Right ventricle myocardium superior (tissue), 1 donor: ENCODE results near the gene DHDH. TPM values are rescaled to one million over a fixed set of nuclear protein-coding genes. Genes with fewer than 3 reads are reported as not detected.
A peak's percentile ranks its signal among the peaks of the same experiment; 100 is the strongest.

ENCODE experiments used
- ATAC-seq: fragments of 200-7000 bp; cut with Tn5 transposase; one replicate; pipeline ENCODE4 v1.9.1; 2020; ENCODE audit warnings: mild to moderate bottlenecking; ENCODE audit not compliant: poor library complexity
- DNase-seq: peaks from one replicate; pipeline ENCODE4 v3.0.0-alpha.2; 2020
- intact Hi-C: fragments of 100-400 bp; cut with DNase I; formaldehyde crosslinking; loops from one replicate; pipeline ENCODE4 v1.11.2; 2022
- total RNA-seq: library from RNA; stranded (reverse); fragmentation: NEBNext Ultra II Directional; extraction: Animal tissue kit (Norgen Biotek cat#: 25700); gene quantifications from one replicate; pipeline ENCODE4 v1.2.1, GENCODE V29; 2021
- donor health status: DM: no; HTN: yes; CAD: no; lungs with severe emphysema.

DHDH gene
- total RNA-seq, 1 donor from 2014 or later: not detected

GRCh38 chr19:48982280-48982679 is 48.8 kb downstream of the DHDH start:
- DNase-seq (no peak), ATAC-seq (no peak)
- intact Hi-C loops: no loop called here

DNA sequence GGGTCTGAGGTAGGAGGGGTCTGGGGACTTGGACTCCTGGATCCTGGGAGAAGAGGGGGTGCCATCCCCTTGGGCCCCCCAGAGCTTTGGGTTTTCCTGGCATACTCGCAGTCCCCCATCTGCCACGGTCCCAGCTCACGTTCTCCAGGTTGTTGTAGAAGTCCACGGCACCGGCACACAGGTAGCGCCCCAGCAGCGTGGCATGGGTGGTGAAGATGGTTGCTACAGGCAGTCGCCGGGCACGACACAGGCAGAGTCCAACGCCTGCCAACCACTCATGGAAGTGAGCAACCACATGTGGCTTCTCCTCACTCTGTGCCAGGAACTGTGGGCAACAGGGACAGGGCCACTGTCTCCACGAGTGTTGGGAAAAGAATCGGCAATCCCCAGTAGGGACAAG is 52.2 kb downstream of the DHDH start:
- no peak for ATAC-seq
- no peak for DNase-seq
- intact Hi-C loops: no loop called here

DNA sequence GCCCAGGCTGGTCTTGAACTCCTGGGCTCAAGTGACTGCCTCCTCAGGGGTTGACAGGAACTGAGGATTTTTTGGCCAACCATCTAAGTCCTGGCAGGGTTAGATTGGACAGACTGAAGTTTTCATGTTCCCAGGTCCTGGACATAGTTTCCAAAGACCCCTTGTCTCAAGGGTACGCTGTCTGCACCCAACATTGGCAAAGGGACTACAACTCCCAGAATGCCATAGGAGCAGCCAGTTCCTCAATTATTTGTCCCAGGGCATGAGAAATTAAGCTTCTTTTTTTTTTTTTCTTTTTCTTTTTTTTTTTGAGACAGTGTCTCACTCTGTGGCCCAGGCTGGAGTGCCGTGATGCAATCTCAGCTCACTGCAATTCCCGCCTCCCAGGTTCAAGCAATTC is 52.7 kb downstream of the DHDH start:
- no peak for DNase-seq
- ATAC-seq: no peak
- intact Hi-C loops: no loop called here

- ATAC-seq (no peak), DNase-seq (no peak)
- intact Hi-C loops: no loop called here
Measured at GRCh38 chr19:48987323-48987722, 53.8 kb downstream of the DHDH start.

- DNase-seq (no peak), ATAC-seq (no peak)
- intact Hi-C loops: no loop called here
Measured at GRCh38 chr19:48988286-48988685, 54.8 kb downstream of the DHDH start.

GRCh38 chr19:48988860-48989259 is 55.4 kb downstream of the DHDH start:
- DNase-seq: no peak
- intact Hi-C loops: no loop called here
- no peak for ATAC-seq

DNA sequence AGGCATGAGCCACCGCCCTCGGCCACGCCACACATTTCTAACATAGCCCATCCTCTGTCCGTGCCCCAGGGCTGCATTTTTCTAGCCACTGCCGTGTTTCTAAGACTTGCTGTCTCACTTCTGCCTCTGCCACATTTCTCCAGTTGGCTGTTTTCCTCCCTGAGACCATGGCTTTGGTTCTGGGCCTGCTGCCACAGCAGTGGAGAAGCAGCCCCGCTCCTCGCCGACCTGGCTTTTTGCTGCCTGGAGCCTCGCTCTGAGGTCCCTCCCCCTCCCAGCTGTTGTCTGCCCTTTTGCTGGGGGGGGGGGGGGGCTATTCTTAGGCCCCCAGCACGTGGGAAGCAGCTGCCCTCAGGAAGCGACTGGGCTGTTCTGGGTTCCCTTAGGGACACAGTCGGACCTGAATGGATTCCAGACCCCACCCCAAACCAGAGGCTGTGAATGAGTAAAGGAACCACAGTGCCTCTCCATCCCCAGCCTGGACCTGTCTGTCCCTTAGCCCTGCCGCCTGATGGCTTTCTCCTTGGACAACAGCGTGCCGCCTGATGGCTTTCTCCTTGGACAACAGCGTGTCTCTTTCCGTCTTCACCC is 56.3 kb downstream of the DHDH start:
- intact Hi-C loops: no loop called here
- ATAC-seq: peak; percentile 2

DNA sequence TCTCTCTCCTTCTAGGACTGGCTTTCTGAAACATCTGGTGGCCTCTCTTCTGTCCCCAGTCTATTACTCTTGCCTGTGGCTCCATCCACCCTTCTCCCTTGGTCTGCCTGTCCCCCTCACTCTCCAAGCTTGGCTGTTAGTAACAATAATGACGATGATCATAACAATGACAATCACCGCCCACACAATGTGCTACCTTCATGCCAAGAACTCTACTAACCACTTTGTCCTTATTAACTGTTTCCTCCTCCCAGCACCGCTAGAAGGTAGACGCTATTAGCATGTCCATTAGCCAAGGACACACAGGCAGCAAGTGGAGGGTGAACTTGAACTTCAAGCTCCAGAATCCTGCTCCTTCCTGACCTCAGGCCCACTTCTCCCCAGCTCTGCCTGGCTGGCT is 56.9 kb downstream of the DHDH start:
- DNase-seq (no peak), ATAC-seq (no peak)
- intact Hi-C loops: no loop called here

More for the DNA sequence above, 56.3 kb downstream of the DHDH start:
- DNase-seq: peak; percentile 62

GRCh38 chr19:48991011-48991609 is 57.6 kb downstream of the DHDH start:
- intact Hi-C loops: no loop called here
- no peak for ATAC-seq

DNA sequence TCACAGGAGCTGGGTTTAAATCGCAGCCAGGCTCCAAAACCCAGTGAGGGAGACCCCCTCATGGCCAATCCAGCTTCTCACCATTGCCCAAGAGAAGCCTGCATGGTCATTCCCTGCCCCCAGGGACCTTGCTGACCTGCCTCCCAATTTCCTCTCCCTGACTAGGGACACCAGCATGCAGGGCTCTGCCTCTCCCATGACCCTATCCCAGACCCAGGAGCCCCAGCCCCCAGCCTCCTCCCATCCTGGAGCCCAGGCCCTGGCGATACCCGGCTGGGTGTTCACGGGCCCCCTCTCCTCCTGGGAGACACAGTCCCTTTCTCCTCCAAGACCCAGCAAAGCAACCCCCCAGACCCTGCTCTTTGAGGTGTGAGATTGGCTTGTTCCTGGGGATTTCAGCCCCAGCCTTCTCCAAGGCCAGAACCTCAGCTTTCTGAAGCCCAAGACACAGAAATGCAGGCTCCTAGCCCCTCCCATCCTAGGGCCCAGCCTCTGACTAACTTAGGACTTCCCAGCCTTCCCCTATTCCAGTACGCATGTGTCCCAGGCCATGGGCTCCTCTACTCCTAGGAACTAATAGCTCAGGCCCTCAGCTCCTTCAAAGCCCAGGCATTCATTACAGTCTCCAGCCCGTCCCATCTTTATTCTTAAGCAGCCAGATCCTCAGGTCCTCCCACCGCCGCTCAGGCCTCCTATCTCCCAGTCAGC is 58.5 kb downstream of the DHDH start:
- DNase-seq: peak; percentile 69
- intact Hi-C loops: no loop called here
- ATAC-seq: peak; percentile 56

More at GRCh38 chr19:48991011-48991609, 57.6 kb downstream of the DHDH start:
- DNase-seq: no peak

- peak; percentile 4 for ATAC-seq
- intact Hi-C loops: no loop called here
- DNase-seq: no peak
Measured at GRCh38 chr19:48992581-48993174, 59.2 kb downstream of the DHDH start.

DNA sequence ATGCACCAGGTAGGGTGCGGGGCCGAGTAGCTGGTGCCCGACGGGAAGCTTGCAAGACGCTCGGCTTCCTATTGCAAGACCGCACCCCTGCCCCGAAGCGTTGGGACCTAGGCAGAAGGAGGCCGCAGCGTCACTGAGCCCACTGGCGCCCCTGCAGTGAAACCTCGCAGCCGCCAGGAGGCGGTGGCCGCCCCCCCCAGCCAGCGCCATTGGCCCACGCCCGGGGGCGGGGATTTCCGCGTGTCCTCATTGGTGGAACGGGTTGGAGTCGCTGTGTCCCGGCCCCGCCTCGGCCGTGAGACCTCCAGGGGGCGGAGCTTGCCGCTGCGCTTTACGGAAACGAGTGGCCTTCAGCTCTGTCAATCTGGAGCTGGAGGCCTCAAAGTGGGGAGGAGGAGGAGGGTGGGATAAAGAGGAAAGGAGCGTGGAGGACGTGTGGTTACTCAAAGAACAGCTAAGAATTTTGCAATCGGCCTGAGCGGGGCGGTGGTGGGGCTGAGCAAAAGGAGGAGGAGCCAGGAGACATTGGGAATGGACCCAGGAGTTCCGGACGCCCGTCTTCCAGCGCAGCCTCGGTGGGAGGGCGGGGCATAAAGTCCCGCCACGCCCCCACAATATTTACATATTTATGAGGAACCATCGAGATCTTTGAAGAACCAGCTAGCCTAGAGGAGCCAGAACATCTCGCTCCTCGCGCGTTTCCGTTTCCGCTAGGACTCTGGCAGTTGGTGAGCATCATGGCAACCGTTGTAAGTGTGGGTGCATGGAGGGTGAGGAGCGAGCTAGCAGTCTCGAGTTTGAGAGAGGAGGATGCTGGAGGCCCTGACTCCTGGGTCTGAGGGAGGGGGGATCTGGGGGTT is 59.9 kb downstream of the DHDH start, which contains the start of the genes GYS1 and RUVBL2:
GYS1 (minus strand) TSS at position 135 of the 860 bp plus-strand sequence. CDS start 197 bp downstream, outside the sequence.
RUVBL2 (plus strand) TSS at position 713 of the 860 bp plus-strand sequence; CDS start at position 738, 25 bp downstream.
- intact Hi-C loops: no loop called here
- DNase-seq (peak; percentile 100), ATAC-seq (peak; percentile 94)

DNA sequence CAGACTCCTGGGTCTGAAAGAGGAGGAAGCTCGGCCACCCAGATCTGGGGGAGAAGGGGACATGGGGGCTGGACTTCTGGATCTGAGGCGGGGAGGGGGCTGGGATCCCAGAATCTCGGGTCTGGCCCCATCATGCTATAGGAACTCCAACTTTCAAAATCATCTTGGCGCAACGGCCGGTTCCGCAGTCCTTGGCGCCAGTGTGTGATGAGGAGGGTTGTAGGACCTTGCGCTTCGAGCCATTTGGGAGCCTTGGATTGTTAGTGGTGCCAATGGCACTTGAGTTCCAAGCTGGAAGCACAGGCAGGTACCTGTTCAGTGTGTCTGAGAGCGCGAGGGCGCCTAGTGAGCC is 60.5 kb downstream of the DHDH start:
- no peak for ATAC-seq
- intact Hi-C loops: no loop called here
- DNase-seq: no peak

Other genes starting within 250 kb of the DHDH start
- not detected for gene FUT2, start 237.7 kb upstream of the DHDH start, total RNA-seq
- gene MAMSTR, start 214.0 kb upstream of the DHDH start, total RNA-seq: 4.8 TPM
- gene RASIP1, start 193.1 kb upstream of the DHDH start, total RNA-seq: 15.1 TPM
- gene IZUMO1, start 186.8 kb upstream of the DHDH start, total RNA-seq: 0.73 TPM
- 1.8 TPM for gene FUT1, start 181.1 kb upstream of the DHDH start, total RNA-seq
- not detected for gene FGF21, start 178.2 kb upstream of the DHDH start, total RNA-seq
- 59.5 TPM for gene BCAT2, start 122.7 kb upstream of the DHDH start, total RNA-seq
- gene HSD17B14, start 97.2 kb upstream of the DHDH start, total RNA-seq: 1.9 TPM
- 17.7 TPM for gene PLEKHA4, start 65.1 kb upstream of the DHDH start, total RNA-seq
- gene PPP1R15A, start 61.3 kb upstream of the DHDH start, total RNA-seq: 60.4 TPM
- not detected for gene TULP2, start 35.0 kb upstream of the DHDH start, total RNA-seq
- 237 TPM for gene NUCB1, start 33.4 kb upstream of the DHDH start, total RNA-seq
- 21.5 TPM for gene BAX, start 21.2 kb downstream of the DHDH start, total RNA-seq
- 748 TPM for gene FTL, start 31.6 kb downstream of the DHDH start, total RNA-seq
- 100 TPM for gene GYS1, start 59.6 kb downstream of the DHDH start, total RNA-seq
- 41.7 TPM for gene RUVBL2, start 60.2 kb downstream of the DHDH start, total RNA-seq
- gene LHB, start 83.4 kb downstream of the DHDH start, total RNA-seq: not detected
- not detected for gene CGB3, start 90.6 kb downstream of the DHDH start, total RNA-seq
- gene CGB2, start 98.2 kb downstream of the DHDH start, total RNA-seq: not detected
- gene CGB1, start 103.2 kb downstream of the DHDH start, total RNA-seq: not detected
- not detected for gene CGB5, start 110.1 kb downstream of the DHDH start, total RNA-seq
- not detected for gene CGB8, start 115.4 kb downstream of the DHDH start, total RNA-seq
- gene CGB7, start 124.0 kb downstream of the DHDH start, total RNA-seq: not detected
- gene NTF4, start 131.1 kb downstream of the DHDH start, total RNA-seq: 0.48 TPM
- gene KCNA7, start 139.0 kb downstream of the DHDH start, total RNA-seq: 0.86 TPM
- 105 TPM for gene SNRNP70, start 151.8 kb downstream of the DHDH start, total RNA-seq
- gene LIN7B, start 180.7 kb downstream of the DHDH start, total RNA-seq: 21.3 TPM
- 1.3 TPM for gene C19orf73, start 185.4 kb downstream of the DHDH start, total RNA-seq
- 5.0 TPM for gene PPFIA3, start 185.8 kb downstream of the DHDH start, total RNA-seq
- gene HRC, start 221.7 kb downstream of the DHDH start, total RNA-seq: 878 TPM
- gene TRPM4, start 224.1 kb downstream of the DHDH start, total RNA-seq: 24.8 TPM